HEK293T (cell line): Measurements from ENCODE around the gene RER1.

Experiments used
- ARNT ChIP-seq: fragments of 450-650 bp; IDR thresholded peaks from 2 replicates; pipeline ENCODE4 v1.6.1; 2017; ENCODE audit warnings: mild to moderate bottlenecking
- BHLHE40 ChIP-seq: fragments of 450-650 bp; IDR thresholded peaks from 2 replicates; pipeline ENCODE4 v1.6.1; 2016; ENCODE audit warnings: mild to moderate bottlenecking, moderate library complexity, borderline replicate concordance
- CTBP1 ChIP-seq: fragments of 450-650 bp; IDR thresholded peaks from 2 replicates; pipeline ENCODE4 v1.6.1; 2016; ENCODE audit warnings: borderline replicate concordance
- FOXA1 ChIP-seq: fragments of 450-650 bp; IDR thresholded peaks from 2 replicates; pipeline ENCODE4 v1.6.1; 2016; ENCODE audit warnings: mild to moderate bottlenecking
- FOXM1 ChIP-seq: fragments of 450-650 bp; IDR thresholded peaks from 2 replicates; pipeline ENCODE4 v1.6.1; 2017; ENCODE audit warnings: mild to moderate bottlenecking, borderline replicate concordance
- HDGF ChIP-seq: fragments of 450-650 bp; IDR thresholded peaks from 2 replicates; pipeline ENCODE4 v1.6.1; 2017; ENCODE audit warnings: antibody characterized with exemption, borderline replicate concordance
- LEF1 ChIP-seq: fragments of 450-650 bp; IDR thresholded peaks from 2 replicates; pipeline ENCODE4 v1.6.1; 2017; ENCODE audit warnings: mild to moderate bottlenecking, borderline replicate concordance
- PKNOX1 ChIP-seq: fragments of 450-650 bp; IDR thresholded peaks from 2 replicates; pipeline ENCODE4 v1.6.1; 2016
- SP1 ChIP-seq: fragments of 450-650 bp; IDR thresholded peaks from 2 replicates; pipeline ENCODE4 v1.6.1; 2017
- SUZ12 ChIP-seq: fragments of 450-650 bp; IDR thresholded peaks from 2 replicates; pipeline ENCODE4 v1.6.1; 2016; ENCODE audit warnings: mild to moderate bottlenecking

GRCh38 chr1:2406451-2407041 lies 14.9 kb downstream of the RER1 start:
- TF ChIP-seq HDGF (no peak), SP1 (no peak), SUZ12 (no peak), CTBP1 (no peak), PKNOX1 (no peak), BHLHE40 (no peak), FOXA1 (no peak), LEF1 (no peak), FOXM1 (no peak), ARNT (no peak)
